HG03064 (cell line): ENCODE data around the gene MEI4.
"Not testable (repeated sequence)": the region's sequence is repeated elsewhere in the genome, so short reads cannot be mapped to it uniquely, and the experiment has no call there.

Experiments
- ATAC-seq: cut with Tn5 transposase; IDR thresholded peaks from one replicate; pipeline ENCODE4 v1.9.1; 2021; ENCODE audit warnings: low read depth; ENCODE audit not compliant: unreplicated experiment

The MEI4 gene, protein sequence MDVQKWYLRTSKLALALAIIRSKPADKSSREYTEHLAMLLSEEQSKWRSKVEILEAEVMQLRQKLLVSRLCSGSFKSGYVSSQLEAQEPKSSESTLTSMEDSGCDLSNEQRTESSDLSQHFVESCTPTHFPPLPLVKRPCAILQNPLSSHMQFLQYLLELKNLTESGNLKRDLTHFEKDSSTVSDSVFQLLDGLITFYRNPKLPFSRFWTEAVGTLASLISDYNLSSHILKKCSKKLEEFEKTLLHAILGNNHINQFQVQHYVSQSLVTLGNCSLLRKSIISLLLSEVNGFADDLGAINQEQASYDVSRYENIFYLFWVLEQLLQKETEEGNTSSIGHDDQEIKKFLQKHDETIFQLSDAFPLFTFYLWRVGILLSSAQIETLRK

DNA sequence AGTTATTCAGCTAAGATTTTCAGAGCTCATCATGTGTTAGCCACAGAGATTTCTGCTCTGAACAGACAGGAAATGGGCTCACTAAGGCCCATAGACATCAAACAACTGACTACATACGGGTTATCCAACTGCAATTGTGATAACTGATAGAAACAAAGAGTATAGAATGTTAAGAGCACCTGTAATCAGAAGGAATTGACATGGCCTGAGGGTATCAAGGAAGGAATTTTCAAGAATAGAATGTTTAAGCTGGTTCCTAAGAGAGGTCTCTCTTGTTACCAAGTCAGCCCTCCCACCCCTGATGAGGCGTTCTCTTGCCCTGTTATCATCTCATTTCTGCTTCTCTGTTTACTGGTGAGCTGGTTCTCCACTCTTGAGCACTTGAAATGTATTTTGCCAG is at the start of gene MEI4:
Gene MEI4 (plus strand): TSS at position 301 of the 400 bp plus-strand sequence. CDS start 37,633 bp downstream, outside the sequence.
- ATAC-seq = no peak

DNA sequence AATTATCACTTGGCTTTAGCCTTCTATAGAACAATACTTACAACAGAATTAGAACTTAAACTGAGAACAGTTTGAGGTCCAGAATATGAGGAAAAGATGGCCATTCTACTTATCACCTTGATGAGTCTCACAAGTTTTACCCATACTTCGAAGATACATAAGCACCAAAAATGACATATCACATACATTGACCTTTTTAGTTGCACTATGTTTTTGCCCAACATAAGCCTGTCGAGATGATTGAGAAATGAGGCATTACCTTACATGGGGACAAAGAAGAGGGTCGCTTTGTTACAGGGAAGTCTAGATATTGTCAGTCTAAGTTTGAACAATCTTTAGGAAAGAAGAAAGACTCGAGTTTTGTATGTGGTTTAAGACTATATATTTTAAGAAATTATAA is 48.4 kb upstream of the MEI4 start:
- no peak for ATAC-seq

DNA sequence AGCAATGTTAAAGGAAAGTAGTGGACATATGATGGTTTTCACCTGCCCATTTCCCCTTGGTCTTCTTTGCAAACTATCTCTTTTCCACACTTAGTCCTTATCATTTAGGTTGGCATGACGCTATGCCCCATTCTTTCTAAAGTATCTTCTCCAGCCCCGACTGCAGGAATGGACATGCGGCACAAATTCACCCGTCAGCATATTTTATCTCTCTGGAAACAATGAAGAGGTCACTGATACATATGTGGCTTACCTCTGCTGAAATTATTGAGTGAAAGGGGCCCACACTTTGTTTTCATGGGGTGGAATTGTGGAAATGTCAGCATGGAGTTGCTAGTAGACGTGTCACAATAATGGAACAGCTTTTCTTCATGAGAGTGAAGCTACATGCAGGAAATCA is 45.8 kb upstream of the MEI4 start:
- no peak for ATAC-seq

DNA sequence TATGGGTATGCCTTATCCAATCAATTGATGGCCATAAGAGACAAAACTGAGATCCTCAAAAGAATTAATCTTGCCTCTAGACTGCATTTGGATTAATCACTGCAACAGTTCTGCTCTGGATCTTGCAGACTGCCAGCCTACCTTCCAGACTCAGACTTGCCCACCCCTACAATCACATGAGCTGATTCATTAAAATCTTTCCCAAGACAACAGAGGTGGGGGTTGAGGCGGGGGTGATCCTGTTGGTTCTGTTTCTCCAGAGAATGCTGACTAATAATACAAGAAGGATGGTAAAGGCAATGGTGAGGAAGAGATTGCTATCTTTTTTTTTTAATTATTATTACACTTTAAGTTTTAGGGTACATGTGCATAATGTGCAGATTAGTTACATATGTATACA is 43.7 kb upstream of the MEI4 start:
- no peak for ATAC-seq

DNA sequence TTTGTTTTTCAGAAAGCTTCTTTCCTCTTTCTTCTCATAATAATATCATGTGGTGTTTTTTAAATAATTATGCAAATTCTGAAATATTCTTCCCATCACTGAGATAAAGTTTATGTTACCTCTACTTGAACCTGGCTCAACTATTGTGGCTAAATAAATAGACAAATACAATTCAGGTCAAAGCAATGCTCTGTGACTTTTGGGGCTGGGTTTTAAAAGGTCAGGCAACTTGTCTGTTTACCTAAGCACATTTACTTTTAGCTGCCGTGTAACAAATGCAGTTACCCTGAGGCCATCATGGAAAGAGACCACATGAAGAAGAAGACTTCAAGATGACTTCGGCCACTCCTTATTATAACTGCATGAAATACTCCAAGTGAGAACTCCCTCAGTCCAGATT is 33.7 kb upstream of the MEI4 start:
- no peak for ATAC-seq

DNA sequence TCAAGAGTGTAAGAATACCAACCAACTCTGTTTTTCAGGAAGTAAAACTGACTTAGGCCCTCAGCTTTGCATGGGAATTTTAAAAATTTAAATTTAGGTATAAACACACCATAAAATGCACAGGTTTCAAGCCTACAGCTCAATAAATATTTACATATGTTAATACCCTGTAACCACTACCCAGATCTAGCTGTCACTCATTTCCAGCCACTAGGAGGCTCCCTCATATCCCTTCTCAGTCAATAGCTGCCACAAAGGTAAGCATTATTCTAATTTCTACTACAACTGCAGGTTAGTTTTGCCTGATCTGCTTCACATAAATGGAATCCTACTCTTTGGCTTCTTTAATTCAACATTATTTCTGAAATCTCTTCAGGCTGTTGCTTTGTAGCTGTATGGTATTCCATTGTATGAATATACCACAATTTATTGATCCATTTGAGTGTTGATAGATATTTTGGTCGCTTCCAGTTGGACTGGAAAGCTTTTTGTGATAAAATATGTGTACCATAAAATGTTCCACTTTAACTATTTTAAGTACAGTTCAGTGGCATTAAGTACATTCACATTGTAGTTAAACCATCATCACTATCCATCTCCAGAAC is 32.5 kb upstream of the MEI4 start:
- no peak for ATAC-seq

DNA sequence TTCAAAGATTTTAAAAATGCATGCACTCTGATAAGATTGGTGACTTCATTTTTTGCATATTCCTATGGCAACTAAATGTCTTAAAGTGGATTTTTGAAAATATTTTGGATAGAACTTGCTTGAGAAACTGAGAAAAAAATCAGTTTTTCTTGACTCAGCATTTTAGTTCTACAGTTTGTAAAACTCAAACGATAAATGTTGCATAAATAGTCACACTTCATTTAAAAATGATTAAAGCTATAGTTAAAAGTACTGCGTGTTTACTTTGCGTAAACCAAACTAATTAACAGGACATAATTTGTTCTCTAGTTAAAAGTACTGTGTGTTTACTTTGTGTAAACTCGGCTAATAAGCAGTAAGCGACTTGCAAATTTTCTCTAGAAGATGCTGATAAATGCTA is 28.3 kb upstream of the MEI4 start:
- no peak for ATAC-seq

DNA sequence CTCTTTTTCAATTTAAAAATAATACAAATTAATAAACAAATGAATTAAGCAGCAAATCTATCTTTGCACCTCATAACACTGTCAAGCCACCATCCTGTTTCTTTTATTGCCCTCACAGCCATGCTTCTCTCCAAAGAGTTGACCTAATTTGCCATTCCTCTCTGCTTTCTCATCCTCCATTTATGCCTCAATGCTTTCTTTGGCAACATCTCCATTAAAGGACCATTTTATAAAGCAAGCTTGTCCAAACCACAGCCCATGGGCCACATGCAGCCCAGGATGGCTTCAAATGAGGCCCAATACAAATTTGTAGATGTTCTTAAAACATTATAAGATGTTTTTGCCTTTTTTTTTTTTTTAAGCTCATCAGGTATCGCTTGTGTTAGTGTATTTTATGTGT is 26.4 kb upstream of the MEI4 start:
- no peak for ATAC-seq

DNA sequence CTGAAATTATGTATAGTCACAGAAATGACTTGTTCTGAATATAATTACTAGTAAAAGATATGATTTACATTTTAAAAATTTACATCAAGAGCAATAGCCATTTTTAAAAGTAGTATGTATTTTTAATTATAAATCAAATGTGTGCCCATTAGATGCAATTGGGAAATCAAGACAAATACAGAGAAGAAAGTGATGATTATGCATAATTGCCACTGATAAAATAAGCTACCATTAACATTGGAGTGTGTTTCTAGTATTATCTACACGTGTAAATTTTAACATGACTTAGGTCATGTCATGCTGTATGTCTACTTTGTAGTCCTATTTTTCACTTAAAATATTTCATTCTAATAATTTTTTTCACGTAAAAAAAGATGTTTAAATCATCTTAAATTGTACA is 22.8 kb upstream of the MEI4 start:
- no peak for ATAC-seq

DNA sequence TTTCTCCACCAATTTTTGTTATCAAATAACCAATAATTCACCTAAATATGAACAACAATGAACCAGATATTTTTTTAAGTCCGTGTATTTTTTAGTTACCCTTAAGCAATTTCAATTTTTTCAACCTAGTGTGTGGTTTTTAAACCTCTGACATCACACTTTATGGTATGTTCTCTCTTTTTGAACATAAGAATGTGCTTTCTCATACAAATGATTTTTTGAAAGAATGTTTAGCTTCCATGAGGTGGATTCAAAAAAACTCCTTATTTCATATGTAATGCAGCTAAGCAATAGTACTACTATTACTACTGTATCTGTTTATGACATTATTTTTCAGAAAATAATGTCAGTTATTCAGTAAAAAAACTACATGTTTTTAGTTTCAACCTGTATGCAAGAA is 19.4 kb upstream of the MEI4 start:
- no peak for ATAC-seq

DNA sequence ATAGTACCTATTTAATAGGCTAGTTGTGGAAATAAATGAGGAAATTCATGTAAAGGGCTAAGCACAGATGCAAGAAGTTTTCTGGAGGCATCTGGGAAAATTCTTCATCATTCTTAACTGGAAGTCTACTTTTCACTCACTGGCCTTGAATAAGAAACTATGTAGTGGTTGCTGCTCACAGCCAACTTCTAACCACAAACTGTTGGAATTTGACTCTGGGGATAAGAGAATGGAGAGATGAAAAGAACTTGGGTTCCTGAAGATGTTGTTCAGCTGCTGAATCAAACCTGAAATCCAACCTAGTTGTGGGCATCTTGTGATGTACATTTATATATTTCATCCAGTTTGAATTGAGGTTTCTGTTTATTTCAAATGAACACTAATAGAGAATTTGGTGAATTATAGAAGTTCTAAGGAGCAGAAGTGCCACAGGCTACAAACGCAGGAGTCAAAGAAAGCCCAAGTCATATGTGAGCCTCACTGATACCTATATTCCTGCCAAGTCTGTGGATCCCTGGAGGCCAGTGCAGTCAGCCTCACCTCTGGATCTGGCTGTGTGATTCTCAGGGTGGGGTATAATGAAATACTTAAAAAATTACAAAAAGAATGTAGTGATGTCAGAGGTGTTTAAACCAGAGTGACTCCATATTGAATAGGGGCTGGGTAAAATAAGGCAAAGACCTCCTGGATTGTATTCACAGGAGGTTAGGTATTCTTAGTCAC is 18.7 kb upstream of the MEI4 start:
- ATAC-seq = no peak

DNA sequence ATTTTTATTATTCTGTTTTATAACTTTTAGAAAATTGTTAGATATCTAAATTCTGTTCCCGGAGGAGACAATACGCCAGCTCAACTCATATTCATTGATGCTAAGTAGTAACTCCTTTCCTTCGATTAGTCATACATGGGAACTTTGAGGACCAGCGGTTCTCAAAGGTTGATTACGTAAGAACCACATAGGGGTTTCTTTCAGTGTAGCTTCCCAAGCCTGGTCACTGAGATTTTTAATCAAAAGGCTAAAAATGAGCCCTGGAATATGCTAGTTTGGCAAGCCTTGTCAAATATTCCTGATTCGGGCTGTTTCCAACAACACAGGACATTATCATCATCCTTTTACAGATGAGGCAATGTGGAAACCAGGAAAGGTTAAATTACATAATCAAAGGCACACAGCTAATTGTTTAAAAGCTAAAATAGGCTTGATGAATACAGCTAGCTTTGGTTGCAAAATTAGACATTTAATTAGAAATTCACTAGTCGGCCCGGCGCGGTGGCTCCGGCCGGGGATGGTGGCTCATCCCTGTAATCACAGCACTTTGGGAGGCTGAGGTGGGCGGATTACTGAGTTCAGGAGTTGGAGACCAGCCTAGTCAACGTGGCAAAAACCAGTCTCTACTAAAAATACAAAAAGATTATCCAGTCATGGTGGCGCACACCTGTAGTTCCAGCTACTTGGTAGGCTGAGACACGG is 14.6 kb upstream of the MEI4 start:
- no peak for ATAC-seq

DNA sequence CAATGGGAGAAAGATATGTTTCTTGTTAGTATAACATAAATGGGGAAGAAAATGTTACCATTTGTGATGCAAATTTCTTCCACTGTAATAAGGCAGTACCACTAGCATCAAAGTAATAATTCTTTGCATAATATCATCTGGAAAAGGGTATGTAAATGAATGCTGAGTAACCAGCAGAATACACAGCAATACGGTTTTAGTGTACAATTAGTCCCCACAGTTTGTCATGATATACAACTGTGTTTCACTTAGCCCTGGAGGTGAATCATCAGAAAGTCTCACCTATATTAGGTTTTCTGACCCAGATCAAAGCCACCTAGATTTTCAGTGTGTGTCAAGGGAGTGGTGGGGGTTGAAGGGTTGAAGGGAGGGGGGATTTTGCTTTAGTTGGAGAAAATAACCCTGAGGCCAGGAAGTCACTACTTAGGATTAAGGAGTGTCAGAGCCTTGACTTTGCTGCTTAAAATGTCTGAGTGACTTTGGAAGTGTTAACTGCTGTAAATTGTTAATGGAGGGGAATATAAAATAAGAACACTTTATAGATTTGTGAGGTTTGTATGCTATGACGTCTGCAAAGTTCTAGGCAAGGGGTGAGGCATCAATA is 8.6 kb upstream of the MEI4 start:
- no peak for ATAC-seq

DNA sequence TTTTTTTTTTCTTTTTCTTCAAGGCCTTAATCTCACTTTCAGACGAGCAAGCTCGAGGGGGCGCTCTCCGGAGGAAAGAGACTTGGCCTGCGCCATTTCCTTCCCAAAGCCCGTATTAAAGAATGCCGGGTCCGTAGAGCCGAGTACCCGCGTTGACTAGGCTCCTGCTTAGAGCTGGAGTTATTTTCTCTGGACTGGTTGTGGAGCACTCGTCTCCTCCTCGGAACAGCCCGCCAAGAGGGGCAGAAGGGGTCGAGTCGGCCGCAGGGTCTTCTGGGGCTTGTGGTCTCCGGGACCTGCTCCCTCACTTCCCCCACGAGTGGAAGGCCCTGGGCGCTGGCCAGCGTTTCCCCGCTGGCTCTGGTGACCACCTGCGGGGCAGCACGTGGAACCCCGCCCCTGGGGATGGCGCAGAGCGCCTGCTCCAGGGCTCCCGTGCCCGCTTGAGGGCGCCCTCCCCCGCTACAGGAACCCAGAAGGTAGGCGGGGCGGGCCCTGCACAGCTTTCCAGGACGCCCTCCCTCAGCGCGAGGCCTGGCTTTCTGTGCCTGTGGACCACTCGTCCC is 2.7 kb upstream of the MEI4 start:
- no peak for ATAC-seq

DNA sequence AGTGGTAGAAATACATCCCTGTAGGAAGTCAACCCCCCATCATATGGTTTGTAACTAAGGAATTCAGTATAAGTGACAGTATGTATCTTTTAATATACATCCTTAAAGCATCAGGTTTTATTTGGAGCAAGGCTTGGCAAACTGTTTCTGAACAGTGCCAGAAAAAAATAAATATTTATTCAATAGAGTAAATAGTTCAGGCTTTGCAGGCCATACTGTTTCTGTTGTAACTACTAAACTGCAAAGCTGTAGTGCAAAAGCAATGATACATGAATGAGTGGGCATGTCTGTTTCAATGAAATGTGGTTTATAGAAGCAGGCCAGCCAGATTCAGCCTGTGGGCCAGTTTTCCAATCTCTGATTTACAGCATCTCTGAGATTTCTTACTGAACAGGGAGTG is 977 bp downstream of the MEI4 start:
- no peak for ATAC-seq

DNA sequence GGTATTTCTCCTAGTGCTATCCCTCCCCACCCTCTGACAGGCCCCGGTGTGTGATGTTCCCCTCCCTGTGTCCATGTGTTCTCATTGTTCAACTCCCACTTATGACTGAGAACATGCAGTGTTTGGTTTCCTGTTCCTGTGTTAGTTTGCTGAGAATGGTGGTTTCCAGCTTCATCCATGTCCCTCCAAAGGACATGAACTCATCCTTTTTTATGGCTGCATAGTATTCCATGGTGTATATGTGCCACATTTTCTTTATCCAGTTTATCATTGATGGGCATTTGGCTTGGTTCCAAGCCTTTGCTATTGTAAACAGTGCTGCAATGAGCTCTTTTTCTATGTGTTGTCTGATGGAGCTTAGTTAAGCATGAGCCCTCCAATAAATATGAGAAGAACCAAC is 2.2 kb downstream of the MEI4 start:
- ATAC-seq = not testable (repeated sequence)

DNA sequence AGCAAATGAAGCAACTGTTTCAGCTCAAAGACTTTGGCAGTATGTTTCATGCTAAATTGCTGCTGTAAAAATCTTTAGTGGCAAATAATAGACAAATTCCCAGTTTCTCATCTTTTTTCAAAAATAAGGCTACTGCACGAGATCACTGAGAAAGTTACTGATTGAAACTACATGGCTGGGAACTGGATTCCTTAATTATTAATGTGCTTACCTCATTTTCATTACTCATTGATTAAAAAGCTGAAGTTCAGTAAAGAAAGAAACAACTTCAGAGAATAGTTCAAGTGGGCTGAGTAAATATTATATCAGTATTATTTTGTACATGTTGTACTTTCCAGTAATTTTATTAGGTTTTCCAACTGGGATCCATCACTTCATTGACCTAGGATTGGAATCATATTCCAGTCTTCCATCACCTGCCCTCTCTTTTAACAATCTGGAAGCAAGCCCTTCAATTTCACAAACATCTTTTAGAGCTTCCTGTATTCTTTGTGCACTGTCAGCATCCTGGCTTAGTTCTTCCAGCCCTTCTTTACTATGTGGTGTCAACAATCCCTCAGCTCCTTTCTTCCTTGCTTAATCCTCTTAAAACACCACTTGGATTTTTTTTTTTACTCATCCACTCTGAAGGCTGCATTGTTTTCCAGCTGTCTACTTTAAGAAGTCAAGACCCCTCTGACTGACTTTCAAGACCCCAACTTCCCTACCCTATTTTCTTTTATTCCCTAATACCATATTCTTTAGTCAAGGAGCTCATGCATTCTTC is 4.3 kb downstream of the MEI4 start:
- no peak for ATAC-seq

DNA sequence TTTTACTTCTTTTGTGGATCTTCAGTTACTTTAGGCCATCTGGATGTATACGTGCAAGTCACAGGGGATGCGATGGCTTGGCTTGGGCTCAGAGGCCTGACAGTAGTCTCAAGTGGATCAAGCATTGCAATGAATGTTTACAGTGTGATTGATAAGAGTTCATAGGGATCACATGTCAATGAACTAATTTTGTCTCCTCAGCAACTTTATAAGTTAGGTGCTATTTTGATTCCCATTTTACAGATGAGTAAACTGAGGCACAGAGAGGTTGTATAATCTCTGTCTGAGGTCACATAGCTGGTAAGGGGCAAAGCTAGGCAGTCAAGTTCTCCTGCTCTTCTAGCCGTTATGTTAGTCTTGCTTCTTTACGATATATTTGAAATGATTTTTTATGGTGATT is 13.5 kb downstream of the MEI4 start:
- ATAC-seq = no peak

DNA sequence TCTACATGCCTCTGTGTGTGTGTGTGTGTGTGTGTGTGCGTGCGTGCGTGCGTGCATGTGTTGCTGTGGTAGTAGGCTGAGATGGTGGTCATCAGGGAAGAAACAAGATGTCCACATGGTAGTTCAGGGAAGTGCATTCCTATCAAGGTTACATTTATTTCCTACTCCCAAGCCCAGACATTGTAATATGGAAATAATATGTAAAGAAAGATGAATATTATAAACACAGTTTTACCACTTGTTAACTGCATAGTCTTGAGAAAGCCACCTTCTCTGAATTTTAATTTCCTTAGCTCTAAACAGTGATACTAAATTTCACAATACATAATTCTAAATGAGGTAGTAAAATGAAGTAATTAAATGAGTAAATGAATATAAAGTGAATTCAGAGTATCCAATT is 14.0 kb downstream of the MEI4 start:
- no peak for ATAC-seq

DNA sequence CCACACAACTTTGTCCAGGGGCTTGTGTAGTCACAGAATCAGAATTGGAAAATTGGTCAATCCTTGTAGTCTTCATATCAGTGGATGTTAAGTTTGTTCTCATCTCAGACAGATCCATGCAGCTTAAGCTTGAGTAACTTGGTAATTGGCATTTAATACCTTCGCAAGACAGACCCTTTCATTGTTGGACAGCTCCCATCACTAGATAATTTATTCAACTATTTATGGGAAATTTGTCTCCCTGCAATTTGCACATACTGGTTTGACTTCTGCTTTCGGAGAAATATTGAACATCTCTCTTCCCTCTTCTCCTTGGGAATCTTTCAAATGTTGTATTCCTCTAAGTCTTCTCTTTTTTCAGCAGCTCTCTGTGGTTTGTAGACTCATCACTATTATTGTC is 17.1 kb downstream of the MEI4 start:
- no peak for ATAC-seq
